Endothelial cell (in vitro differentiated cells): ENCODE data around the gene ICA1. TPM values are rescaled to one million over a fixed set of nuclear protein-coding genes. Genes with fewer than 3 reads are reported as not detected.
A peak's percentile ranks its signal among the peaks of the same experiment; 100 is the strongest.

Experiments used
- DNase-seq: peaks from one replicate; pipeline ENCODE4 v3.0.0; 2021; ENCODE audit warnings: low spot score
- H3K27ac Mint-ChIP-seq: one replicate; pipeline ENCODE4 v1.8.0; 2021; ENCODE audit warnings: mixed read lengths, inconsistent platforms; ENCODE audit not compliant: unreplicated experiment
- H3K27me3 Mint-ChIP-seq: one replicate; pipeline ENCODE4 v1.8.0; 2021; ENCODE audit warnings: mild to moderate bottlenecking, moderate library complexity, mixed read lengths, inconsistent platforms; ENCODE audit not compliant: unreplicated experiment
- H3K36me3 Mint-ChIP-seq: one replicate; pipeline ENCODE4 v1.8.0; 2021; ENCODE audit warnings: mild to moderate bottlenecking, low read depth, mixed read lengths, inconsistent platforms; ENCODE audit not compliant: unreplicated experiment
- H3K4me1 Mint-ChIP-seq: one replicate; pipeline ENCODE4 v1.8.0; 2021; ENCODE audit warnings: mild to moderate bottlenecking, mixed read lengths, inconsistent platforms; ENCODE audit not compliant: unreplicated experiment
- H3K4me3 Mint-ChIP-seq: one replicate; pipeline ENCODE4 v1.8.0; 2021; ENCODE audit warnings: mild to moderate bottlenecking, mixed read lengths, inconsistent platforms; ENCODE audit not compliant: unreplicated experiment
- H3K9me3 Mint-ChIP-seq: one replicate; pipeline ENCODE4 v1.8.0; 2021; ENCODE audit warnings: mixed read lengths, inconsistent platforms; ENCODE audit not compliant: unreplicated experiment
- total RNA-seq: library from RNA; stranded (reverse); fragmentation: NEBNext Ultra II Directional; extraction: Animal tissue kit (Norgen Biotek cat#: 25700); gene quantifications from one replicate; pipeline ENCODE4 v1.2.1, GENCODE V29; 2021; ENCODE audit not compliant: unreplicated experiment
- TF ChIP-seq, protein P1 (sequence below): fragments of 200-600 bp; sonication (generic); IDR thresholded peaks from one replicate; pipeline ENCODE4 v1.5.0; 2021; ENCODE audit warnings: antibody characterized with exemption; ENCODE audit not compliant: unreplicated experiment

The ICA1 gene
- total RNA-seq, 1 donor from 2014 or later: 91.4 TPM

- Mint-ChIP-seq H3K36me3 (peaks cover 8% of the 10 kb centered on the region), H3K4me1 (peaks cover 46% of the 10 kb centered on the region), H3K27ac (peak overlapping the region; percentile 0), H3K4me3 (peak overlapping the region; percentile 21), H3K9me3 (no peaks in the 10 kb centered on the region), H3K27me3 (no peaks in the 10 kb centered on the region)
- TF ChIP-seq, protein P1, sequence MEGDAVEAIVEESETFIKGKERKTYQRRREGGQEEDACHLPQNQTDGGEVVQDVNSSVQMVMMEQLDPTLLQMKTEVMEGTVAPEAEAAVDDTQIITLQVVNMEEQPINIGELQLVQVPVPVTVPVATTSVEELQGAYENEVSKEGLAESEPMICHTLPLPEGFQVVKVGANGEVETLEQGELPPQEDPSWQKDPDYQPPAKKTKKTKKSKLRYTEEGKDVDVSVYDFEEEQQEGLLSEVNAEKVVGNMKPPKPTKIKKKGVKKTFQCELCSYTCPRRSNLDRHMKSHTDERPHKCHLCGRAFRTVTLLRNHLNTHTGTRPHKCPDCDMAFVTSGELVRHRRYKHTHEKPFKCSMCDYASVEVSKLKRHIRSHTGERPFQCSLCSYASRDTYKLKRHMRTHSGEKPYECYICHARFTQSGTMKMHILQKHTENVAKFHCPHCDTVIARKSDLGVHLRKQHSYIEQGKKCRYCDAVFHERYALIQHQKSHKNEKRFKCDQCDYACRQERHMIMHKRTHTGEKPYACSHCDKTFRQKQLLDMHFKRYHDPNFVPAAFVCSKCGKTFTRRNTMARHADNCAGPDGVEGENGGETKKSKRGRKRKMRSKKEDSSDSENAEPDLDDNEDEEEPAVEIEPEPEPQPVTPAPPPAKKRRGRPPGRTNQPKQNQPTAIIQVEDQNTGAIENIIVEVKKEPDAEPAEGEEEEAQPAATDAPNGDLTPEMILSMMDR: no peak
- DNase-seq: no peak
Measured at GRCh38 chr7:8144856-8145255, 117.1 kb downstream of the ICA1 start.

DNA sequence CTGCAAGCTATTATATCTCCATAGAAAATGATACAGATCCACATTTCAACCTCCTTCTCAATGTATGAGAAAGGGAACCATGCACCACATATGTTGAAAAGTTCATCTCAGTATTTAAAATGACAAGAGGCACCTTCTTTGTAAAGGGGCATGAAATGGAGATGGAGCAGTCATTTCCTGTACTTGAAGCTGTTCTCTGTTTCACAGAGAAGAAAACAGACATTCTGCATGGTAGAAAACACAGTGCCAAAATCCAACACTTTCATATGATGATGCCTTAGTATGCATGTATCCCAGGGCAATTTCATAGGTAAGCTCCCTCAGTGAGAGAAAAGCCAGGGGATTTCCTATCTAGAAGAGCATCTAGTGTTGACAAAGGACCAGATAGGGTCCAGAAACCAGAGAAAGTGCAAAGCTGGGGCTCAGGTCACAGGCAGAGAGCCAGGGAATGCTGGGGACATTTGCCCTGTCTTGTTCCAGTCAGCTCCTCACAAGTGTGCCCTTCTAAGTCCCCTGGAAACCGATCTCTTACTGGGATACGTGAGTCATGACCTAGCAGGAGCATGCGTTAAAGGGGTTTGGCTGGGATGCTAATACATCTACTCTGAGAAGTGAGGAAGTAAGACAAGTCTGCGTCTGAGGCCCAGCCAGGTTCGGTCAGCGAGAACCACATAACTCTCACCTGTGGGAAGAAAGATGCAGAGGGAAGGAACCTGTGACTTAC, 118.7 kb downstream of the ICA1 start:
- no peak for DNase-seq

DNA sequence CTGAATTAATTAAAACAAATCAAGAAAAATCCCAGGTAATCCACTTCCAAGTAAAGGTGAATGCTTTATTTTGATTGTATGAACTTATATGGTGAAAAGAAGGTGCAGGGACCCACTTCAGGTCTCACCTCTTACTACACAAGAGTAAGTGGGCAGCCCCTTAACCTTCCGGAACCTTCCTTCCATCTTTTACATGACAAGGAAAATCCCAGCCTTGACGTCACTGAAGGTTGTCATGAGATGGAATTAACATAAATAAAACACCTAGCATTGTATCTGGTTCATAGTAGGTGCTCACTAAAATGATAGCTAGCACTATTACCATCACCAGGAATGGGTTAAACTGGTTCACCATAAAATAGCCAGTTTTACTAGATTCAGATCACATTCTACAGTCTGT, 119.5 kb downstream of the ICA1 start:
- H3K4me3 Mint-ChIP-seq: no peak overlapping the region
- no peak overlapping the region for H3K27ac Mint-ChIP-seq
- TF ChIP-seq, protein P1: no peak
- peaks cover 6% of the 10 kb centered on the region for H3K36me3 Mint-ChIP-seq
- DNase-seq: no peak
- peaks cover 33% of the 10 kb centered on the region for H3K4me1 Mint-ChIP-seq
- H3K27me3 Mint-ChIP-seq: no peaks in the 10 kb centered on the region
- H3K9me3 Mint-ChIP-seq: no peaks in the 10 kb centered on the region

More for the DNA sequence above, 118.7 kb downstream of the ICA1 start:
- TF ChIP-seq, protein P1: no peak
- Mint-ChIP-seq H3K4me1 (peaks cover 35% of the 10 kb centered on the region), H3K36me3 (peaks cover 6% of the 10 kb centered on the region), H3K9me3 (no peaks in the 10 kb centered on the region), H3K27me3 (no peaks in the 10 kb centered on the region), H3K27ac (no peak overlapping the region), H3K4me3 (no peak overlapping the region)

DNA sequence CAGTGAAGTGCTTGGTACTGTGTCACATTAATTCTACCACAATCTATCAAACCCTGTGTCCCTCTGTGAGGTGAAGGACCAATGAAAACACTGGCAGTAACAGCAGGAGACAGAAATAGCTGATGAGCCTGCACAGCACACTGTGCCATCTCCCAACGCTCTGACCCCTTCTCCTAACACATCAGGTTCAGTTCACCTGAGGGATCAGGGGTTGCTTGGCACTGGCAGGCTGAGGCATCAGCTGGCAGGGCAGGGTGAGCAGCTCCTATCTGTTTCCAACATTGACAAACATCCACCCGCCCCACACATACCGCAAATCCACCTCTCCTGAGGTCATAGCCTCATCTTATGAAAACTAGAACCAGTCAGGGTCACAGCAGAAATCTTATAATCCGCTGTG, 120.9 kb downstream of the ICA1 start:
- H3K36me3 Mint-ChIP-seq: peaks cover 6% of the 10 kb centered on the region
- H3K4me3 Mint-ChIP-seq: no peak overlapping the region
- TF ChIP-seq, protein P1: no peak
- no peaks in the 10 kb centered on the region for H3K9me3 Mint-ChIP-seq
- H3K4me1 Mint-ChIP-seq: peaks cover 21% of the 10 kb centered on the region
- no peak overlapping the region for H3K27ac Mint-ChIP-seq
- DNase-seq: no peak
- H3K27me3 Mint-ChIP-seq: no peaks in the 10 kb centered on the region

GRCh38 chr7:8136051-8136730, 125.8 kb downstream of the ICA1 start:
- Mint-ChIP-seq H3K4me1 (peaks cover 10% of the 10 kb centered on the region), H3K4me3 (no peak overlapping the region), H3K27ac (no peak overlapping the region), H3K27me3 (no peaks in the 10 kb centered on the region), H3K9me3 (no peaks in the 10 kb centered on the region), H3K36me3 (peaks cover 6% of the 10 kb centered on the region)
- DNase-seq: no peak
- TF ChIP-seq, protein P1: no peak
